Stomach (tissue), 9 donors: ENCODE measurements around the gene EYA2. TPM values are rescaled to one million over a fixed set of nuclear protein-coding genes. Genes with fewer than 3 reads are reported as not detected.

ENCODE experiments used
- DNase-seq, 2 donors: peaks; one replicate each; pipeline versions ENCODE4 v3.0.0 to v3.0.0-alpha.2; 2013 to 2019
- H3K27ac ChIP-seq, 5 donors: fragments of 200-600 bp in 4 of 5; sonication (generic) in 4 of 5; one replicate each; pipeline ENCODE4 v1.5.1; 2013 to 2019; ENCODE audit warnings: mild to moderate bottlenecking in 1 of 5, moderate library complexity in 1 of 5
- H3K27me3 ChIP-seq, 3 donors: fragments of 200-600 bp; sonication (generic); one replicate each; pipeline ENCODE4 v1.5.1; 2017 to 2019; ENCODE audit warnings: mixed run types in 1 of 3
- H3K36me3 ChIP-seq, 4 donors: fragments of 200-600 bp; sonication (generic); 1 replicate in 3 of 4; 2 replicates in 1 of 4; pipeline ENCODE4 v1.5.1; 2016 to 2019
- H3K4me1 ChIP-seq, 4 donors: fragments of 200-600 bp; sonication (generic); one replicate each; pipeline ENCODE4 v1.5.1; 2016 to 2019
- H3K4me3 ChIP-seq, 4 donors: fragments of 200-600 bp; sonication (generic) in 3 of 4; one replicate each; pipeline ENCODE4 v1.5.1; 2016 to 2019; ENCODE audit warnings: mild to moderate bottlenecking in 1 of 4
- H3K9me3 ChIP-seq, 4 donors: fragments of 200-600 bp; sonication (generic); one replicate each; pipeline ENCODE4 v1.5.1; 2016 to 2019
- CTCF ChIP-seq, 7 experiments: fragments of 450-650 bp in 4 of 7; fragments of 200-600 bp in 3 of 7; sonication (generic) in 3 of 7; IDR thresholded peaks; one replicate each; pipeline ENCODE4 v1.5.1; 2016 to 2019; ENCODE audit warnings: antibody characterized with exemption in 7 of 7, control low read depth in 2 of 7, mild to moderate bottlenecking in 1 of 7
- EP300 ChIP-seq: sonication (generic); formaldehyde crosslinking; IDR thresholded peaks from one replicate; pipeline ENCODE4 v1.6.1; 2017; ENCODE audit warnings: antibody characterized with exemption
- POLR2A ChIP-seq, 4 donors: fragments of 450-650 bp; IDR thresholded peaks; one replicate each; pipeline ENCODE4 v1.6.1; 2016; ENCODE audit warnings: antibody characterized with exemption in 4 of 4, control low read depth in 2 of 4, mild to moderate bottlenecking in 1 of 4, moderate library complexity in 1 of 4
- POLR2AphosphoS5 ChIP-seq, 3 donors: sonication (generic); formaldehyde crosslinking; IDR thresholded peaks; one replicate each; pipeline ENCODE4 v1.6.1; 2016; ENCODE audit warnings: antibody characterized with exemption in 3 of 3
- WGBS, 5 donors: extraction: QIAGEN DNeasy Blood & Tissue Kit in 3 of 5; methylation state at CpG; one replicate each; pipeline versions ENCODE4 v1.1.5 to v1.1.7; 2013 to 2018; 5-methylcytosine and 5-hydroxymethylcytosine counted together
- intact Hi-C: fragments of 100-400 bp; cut with DNase I; formaldehyde crosslinking; loops from one replicate; pipeline ENCODE4 v1.15.1; 2023; ENCODE audit warnings: low total_unique reads
- polyA plus RNA-seq, 3 donors: library from polyadenylated mRNA; stranded (reverse); fragments of 200-250 nt; gene quantifications; one replicate each; pipeline ENCODE4 v1.2.3, GENCODE V29; 2013
- small RNA-seq, 4 donors: library from RNA; depleted of rRNA; stranded (forward); fragments of <200 nt; gene quantifications; one replicate each; pipeline ENCODE3, GENCODE V24; 2016
- total RNA-seq, 5 donors: library from RNA; depleted of rRNA; stranded (reverse); fragments of >200 nt; gene quantifications; one replicate each; pipeline versions ENCODE4 v1.1.0 to v1.2.3, GENCODE V29; 2014 to 2016
- donor health status: healthy with polysubstance abuse.
- donor health status: Bipolar disorder and iron deficiency.
- donor health status: healthy.

The EYA2 gene
- total and polyA plus RNA-seq, 8 donors = 1.8 to 86.2 (median 5.5) TPM

- Histone ChIP-seq H3K4me1 (peaks cover 0 to 3% (median 0%) of the 10 kb centered on the region in 4 donors), H3K36me3 (peaks cover 54 to 97% (median 91%) of the 10 kb centered on the region in 4 donors), H3K27ac (no peak overlapping the region), H3K9me3 (no peaks in the 10 kb centered on the region), H3K27me3 (no peaks in the 10 kb centered on the region), H3K4me3 (no peak overlapping the region)
- no peak for DNase-seq
- intact Hi-C loops = no loop called here
- TF ChIP-seq POLR2A (IDR thresholded peaks at IDR 0.05) (no peak), EP300 (no peak), CTCF (IDR thresholded peaks at IDR 0.05) (no peak), POLR2AphosphoS5 (IDR thresholded peaks at IDR 0.05) (no peak)
- WGBS, 5 donors = 57 to 85% (median 63%) methylated on average over 1 of the region's 1 CpG
Observed at GRCh38 chr20:47236639-47236900, 341.9 kb downstream of the EYA2 start.

GRCh38 chr20:47237715-47238114 lies 343.1 kb downstream of the EYA2 start:
- DNase-seq = no peak
- H3K27me3 ChIP-seq = no peaks in the 10 kb centered on the region
- H3K4me1 ChIP-seq = peaks cover 7 to 12% (median 8%) of the 10 kb centered on the region in 4 donors
- 86 to 98% (median 94%) methylated on average over 4 of the region's 4 CpGs for WGBS, 5 donors
- no peak overlapping the region for H3K27ac ChIP-seq
- no peak overlapping the region for H3K4me3 ChIP-seq
- TF ChIP-seq POLR2A (IDR thresholded peaks at IDR 0.05) (no peak), CTCF (IDR thresholded peaks at IDR 0.05) (no peak), EP300 (no peak), POLR2AphosphoS5 (IDR thresholded peaks at IDR 0.05) (no peak)
- H3K9me3 ChIP-seq = no peaks in the 10 kb centered on the region
- peaks cover 47 to 92% (median 88%) of the 10 kb centered on the region in 4 donors for H3K36me3 ChIP-seq
- intact Hi-C loops = no loop called here

Small RNA genes within 50 kb of the gene (small RNA-seq; reads per million reads assigned to genes)
- 0 reads per million in 4 donors for gene MIR3616

Other genes starting within 250 kb of the EYA2 start
- 1 to 10 TPM in 3 of 5 donors, not detected in 2; 1.8 to 6.6 (median 3.8) TPM for gene SLC13A3, start 243.4 kb upstream of the EYA2 start, total RNA-seq
- gene SLC13A3, start 243.4 kb upstream of the EYA2 start, polyA plus RNA-seq = 1 to 10 TPM in 1 of 3 donors, under 1 TPM in 2; 0.61 to 1.1 (median 0.62) TPM
- 10 to 100 TPM in 3 of 5 donors, 1 to 10 TPM in 2; 1.8 to 64.3 (median 14.1) TPM for gene TP53RK, start 205.4 kb upstream of the EYA2 start, total RNA-seq
- gene TP53RK, start 205.4 kb upstream of the EYA2 start, polyA plus RNA-seq = 10 to 100 TPM in 2 of 3 donors, 1 to 10 TPM in 1; 7.8 to 14.2 (median 11.7) TPM
- 10 to 100 TPM; 13.4 to 66.1 (median 35.0) TPM for gene SLC2A10, start 185.2 kb upstream of the EYA2 start, total RNA-seq
- 10 to 100 TPM in 2 of 3 donors, 1 to 10 TPM in 1; 8.5 to 13.3 (median 10.5) TPM for gene SLC2A10, start 185.2 kb upstream of the EYA2 start, polyA plus RNA-seq